ENCODE results near the gene TOP1. TPM values are rescaled to one million over a fixed set of nuclear protein-coding genes. Genes with fewer than 3 reads are reported as not detected.

The TOP1 gene
- total RNA-seq, 1 donor from 2014 or later: 9.4 TPM

- peaks cover 25 to 39% of the 10 kb centered on the region in 2 donors for H3K36me3 ChIP-seq
- no peaks in the 10 kb centered on the region for H3K27me3 ChIP-seq
- no peaks in the 10 kb centered on the region for H3K9me3 ChIP-seq
- peaks cover 0 to 31% of the 10 kb centered on the region in 2 donors for H3K4me1 ChIP-seq
- no peak for DNase-seq (ENCODE audit: low spot score in 2 of 2)
- no peak overlapping the region for H3K27ac ChIP-seq
- H3K4me3 ChIP-seq: no peak overlapping the region
- intact Hi-C loops (cut with DNase I): no loop called here
- TF ChIP-seq CTCF (IDR thresholded peaks at IDR 0.05): no peak
These were observed 52.2 kb downstream of the TOP1 start for GRCh38 chr20:41080866-41081265.

GRCh38 chr20:41081276-41081814 lies 52.7 kb downstream of the TOP1 start:
- no peak for TF ChIP-seq CTCF (IDR thresholded peaks at IDR 0.05)
- intact Hi-C loops (cut with DNase I): no loop called here
- Histone ChIP-seq H3K4me3 (no peak overlapping the region), H3K4me1 (peaks cover 0 to 26% of the 10 kb centered on the region in 2 donors), H3K9me3 (no peaks in the 10 kb centered on the region), H3K36me3 (peaks cover 26 to 41% of the 10 kb centered on the region in 2 donors), H3K27me3 (no peaks in the 10 kb centered on the region), H3K27ac (no peak overlapping the region)
- no peak for DNase-seq (ENCODE audit: low spot score in 2 of 2)

DNA sequence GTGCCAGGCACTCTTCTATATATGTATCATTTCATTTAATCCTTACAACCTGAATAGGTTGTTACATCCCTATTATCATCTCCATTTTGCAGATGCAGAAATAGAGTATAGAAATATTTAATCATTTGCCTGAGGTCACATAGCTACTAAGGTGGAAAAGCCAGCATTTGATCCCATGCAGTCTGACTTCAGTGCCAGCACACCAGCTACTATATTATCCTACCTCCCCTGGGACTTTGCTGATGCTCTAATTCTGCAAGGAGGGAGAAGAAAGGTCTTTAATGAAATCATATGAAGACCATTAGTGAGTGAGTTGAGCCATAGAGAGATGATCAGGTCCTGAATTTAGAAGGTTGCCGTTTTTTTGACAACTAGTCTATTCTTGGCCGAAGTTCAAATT lies 53.7 kb downstream of the TOP1 start:
- Histone ChIP-seq H3K4me1 (peaks cover 0 to 21% of the 10 kb centered on the region in 2 donors), H3K36me3 (peaks cover 26 to 47% of the 10 kb centered on the region in 2 donors)
- intact Hi-C loops (cut with DNase I): no loop called here

DNA sequence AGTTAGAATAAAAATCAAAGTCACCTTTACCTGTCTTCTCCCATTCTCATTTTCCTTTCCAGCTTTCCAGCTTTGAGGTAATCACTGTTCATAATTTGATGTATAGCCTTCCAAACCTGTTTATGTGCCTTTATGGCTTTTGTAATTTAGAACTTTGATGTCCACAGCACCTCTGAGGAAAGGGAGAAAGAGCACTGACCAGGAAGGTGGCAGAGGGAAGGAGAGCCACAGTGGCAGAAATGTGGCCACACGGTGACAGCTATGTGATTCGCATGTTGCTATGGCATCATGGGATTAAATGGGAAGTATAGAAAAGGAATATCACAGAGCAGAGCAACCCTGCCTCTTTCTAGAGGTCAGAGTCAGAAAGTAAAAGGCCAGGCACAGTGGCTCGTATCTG lies 57.0 kb downstream of the TOP1 start:
- Histone ChIP-seq H3K27ac (no peak overlapping the region), H3K9me3 (no peaks in the 10 kb centered on the region), H3K27me3 (no peaks in the 10 kb centered on the region), H3K4me3 (no peak overlapping the region), H3K36me3 (peaks cover 31 to 56% of the 10 kb centered on the region in 2 donors), H3K4me1 (peaks cover 0 to 7% of the 10 kb centered on the region in 2 donors)
- TF ChIP-seq CTCF (IDR thresholded peaks at IDR 0.05): no peak
- intact Hi-C loops (cut with DNase I): no loop called here
- no peak for DNase-seq (ENCODE audit: low spot score in 2 of 2)

More for the DNA sequence above, 53.7 kb downstream of the TOP1 start:
- TF ChIP-seq CTCF (IDR thresholded peaks at IDR 0.05): no peak
- DNase-seq (ENCODE audit: low spot score in 2 of 2): no peak
- Histone ChIP-seq H3K27me3 (no peaks in the 10 kb centered on the region), H3K9me3 (no peaks in the 10 kb centered on the region), H3K4me3 (no peak overlapping the region), H3K27ac (no peak overlapping the region)

GRCh38 chr20:41086402-41087324 lies 58.0 kb downstream of the TOP1 start:
- Histone ChIP-seq H3K4me3 (no peak overlapping the region), H3K9me3 (no peaks in the 10 kb centered on the region), H3K27ac (no peak overlapping the region), H3K27me3 (no peaks in the 10 kb centered on the region), H3K4me1 (no peaks in the 10 kb centered on the region), H3K36me3 (peaks cover 26 to 50% of the 10 kb centered on the region in 2 donors)
- intact Hi-C loops (cut with DNase I): no loop called here
- DNase-seq (ENCODE audit: low spot score in 2 of 2): no peak
- TF ChIP-seq CTCF (IDR thresholded peaks at IDR 0.05): no peak
